ENCODE results near the gene FBXL3. TPM values are rescaled to one million over a fixed set of nuclear protein-coding genes. Genes with fewer than 3 reads are reported as not detected.

FBXL3 gene
- total RNA-seq, 1 experiment from 2014 or later: 9.9 TPM

DNA sequence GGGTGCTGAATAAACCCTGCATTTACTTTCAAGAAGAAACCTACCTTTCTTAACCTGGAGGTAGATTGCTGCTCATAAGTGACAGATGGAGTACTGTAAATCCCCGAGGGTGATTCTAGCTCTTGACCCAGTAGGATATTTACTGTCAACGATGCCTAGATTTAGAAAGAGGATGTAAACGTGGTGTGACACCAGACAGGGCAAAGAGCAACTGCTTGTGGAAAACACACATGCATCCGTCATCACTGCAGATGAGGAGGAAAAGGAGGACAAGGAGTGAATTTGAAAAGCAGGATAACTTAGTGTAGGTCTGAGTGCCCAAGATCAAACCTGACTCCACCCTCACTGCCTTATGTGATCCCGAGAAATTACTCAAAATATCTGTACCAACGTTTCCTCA, 44.9 kb downstream of the FBXL3 start:
- no peak for ATAC-seq
- no peak overlapping the region for H3K4me3 Mint-ChIP-seq
- no peak overlapping the region for H3K27ac Mint-ChIP-seq
- H3K4me1 Mint-ChIP-seq: no peaks in the 10 kb centered on the region
- peaks cover 11% of the 10 kb centered on the region for H3K27me3 Mint-ChIP-seq (ENCODE audit: low read depth)
- TF ChIP-seq GTF2I (CRISPR knock-in tag; conservative IDR thresholded peaks at IDR 0.05): no peak
- TF ChIP-seq, protein P1, sequence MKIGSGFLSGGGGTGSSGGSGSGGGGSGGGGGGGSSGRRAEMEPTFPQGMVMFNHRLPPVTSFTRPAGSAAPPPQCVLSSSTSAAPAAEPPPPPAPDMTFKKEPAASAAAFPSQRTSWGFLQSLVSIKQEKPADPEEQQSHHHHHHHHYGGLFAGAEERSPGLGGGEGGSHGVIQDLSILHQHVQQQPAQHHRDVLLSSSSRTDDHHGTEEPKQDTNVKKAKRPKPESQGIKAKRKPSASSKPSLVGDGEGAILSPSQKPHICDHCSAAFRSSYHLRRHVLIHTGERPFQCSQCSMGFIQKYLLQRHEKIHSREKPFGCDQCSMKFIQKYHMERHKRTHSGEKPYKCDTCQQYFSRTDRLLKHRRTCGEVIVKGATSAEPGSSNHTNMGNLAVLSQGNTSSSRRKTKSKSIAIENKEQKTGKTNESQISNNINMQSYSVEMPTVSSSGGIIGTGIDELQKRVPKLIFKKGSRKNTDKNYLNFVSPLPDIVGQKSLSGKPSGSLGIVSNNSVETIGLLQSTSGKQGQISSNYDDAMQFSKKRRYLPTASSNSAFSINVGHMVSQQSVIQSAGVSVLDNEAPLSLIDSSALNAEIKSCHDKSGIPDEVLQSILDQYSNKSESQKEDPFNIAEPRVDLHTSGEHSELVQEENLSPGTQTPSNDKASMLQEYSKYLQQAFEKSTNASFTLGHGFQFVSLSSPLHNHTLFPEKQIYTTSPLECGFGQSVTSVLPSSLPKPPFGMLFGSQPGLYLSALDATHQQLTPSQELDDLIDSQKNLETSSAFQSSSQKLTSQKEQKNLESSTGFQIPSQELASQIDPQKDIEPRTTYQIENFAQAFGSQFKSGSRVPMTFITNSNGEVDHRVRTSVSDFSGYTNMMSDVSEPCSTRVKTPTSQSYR (CRISPR knock-in tag; IDR thresholded peaks at IDR 0.05): no peak
- no peak for TF ChIP-seq ERG (CRISPR knock-in tag; IDR thresholded peaks at IDR 0.05)
- no peak for TF ChIP-seq RELA (CRISPR knock-in tag; IDR thresholded peaks at IDR 0.05; ENCODE audit: borderline replicate concordance)
- TF ChIP-seq MXD4 (CRISPR knock-in tag; IDR thresholded peaks at IDR 0.05; ENCODE audit: borderline replicate concordance): no peak
- no peak for TF ChIP-seq CREB1 (CRISPR knock-in tag; IDR thresholded peaks at IDR 0.05)
- TF ChIP-seq, protein P2, sequence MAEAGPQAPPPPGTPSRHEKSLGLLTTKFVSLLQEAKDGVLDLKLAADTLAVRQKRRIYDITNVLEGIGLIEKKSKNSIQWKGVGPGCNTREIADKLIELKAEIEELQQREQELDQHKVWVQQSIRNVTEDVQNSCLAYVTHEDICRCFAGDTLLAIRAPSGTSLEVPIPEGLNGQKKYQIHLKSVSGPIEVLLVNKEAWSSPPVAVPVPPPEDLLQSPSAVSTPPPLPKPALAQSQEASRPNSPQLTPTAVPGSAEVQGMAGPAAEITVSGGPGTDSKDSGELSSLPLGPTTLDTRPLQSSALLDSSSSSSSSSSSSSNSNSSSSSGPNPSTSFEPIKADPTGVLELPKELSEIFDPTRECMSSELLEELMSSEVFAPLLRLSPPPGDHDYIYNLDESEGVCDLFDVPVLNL (CRISPR knock-in tag; IDR thresholded peaks at IDR 0.05; ENCODE audit: borderline replicate concordance, low read depth): no peak
- TF ChIP-seq ZNF423 (CRISPR knock-in tag; IDR thresholded peaks at IDR 0.05): no peak
- no peaks in the 10 kb centered on the region for H3K9me3 Mint-ChIP-seq
- no peak for DNase-seq (ENCODE audit: low spot score)
- ChIA-PET CTCF (interaction anchor here (3.0 kb wide), 1 partner anchor 9 kb away, joined by 19 read pairs; the partner anchor contains the start of gene CLN5), POLR2A (no interaction called here)
- no peaks in the 10 kb centered on the region for H3K36me3 Mint-ChIP-seq

DNA sequence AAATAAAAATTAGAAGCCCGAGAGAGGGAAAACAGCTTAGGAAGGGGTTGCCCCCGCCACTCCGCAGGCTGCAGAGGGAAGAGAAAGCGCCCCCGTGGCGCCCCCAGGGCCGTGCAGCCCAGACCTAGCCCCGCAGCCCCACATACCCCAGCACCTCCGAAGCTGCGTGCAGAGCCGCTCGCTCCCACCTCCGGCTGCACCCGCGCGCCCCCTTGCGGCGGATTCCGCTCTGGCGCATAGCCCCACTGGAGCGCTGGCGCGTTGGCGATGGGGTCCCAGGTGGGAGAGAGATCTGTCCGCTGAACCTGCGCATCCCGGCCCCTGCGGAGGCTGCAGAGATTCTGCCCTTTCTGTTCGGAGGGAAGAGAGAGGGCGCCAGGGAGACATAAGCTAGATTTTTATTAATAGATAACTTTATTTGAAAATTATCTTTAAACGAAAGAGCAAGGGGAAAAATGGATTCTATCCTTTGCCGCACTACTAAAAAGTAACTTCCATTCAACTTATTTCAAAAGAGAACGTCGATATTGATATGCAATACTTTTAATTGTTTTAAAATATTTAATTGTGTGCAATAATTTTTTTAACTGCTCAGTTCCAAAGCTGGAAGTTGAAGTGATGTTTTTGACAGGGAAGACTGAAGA, 46.8 kb downstream of the FBXL3 start:
- H3K4me3 Mint-ChIP-seq: 0 out of 2 replicates have a peak overlapping the region, but pooled peaks have one; percentile 27
- H3K27me3 Mint-ChIP-seq (ENCODE audit: low read depth): peaks cover 9% of the 10 kb centered on the region
- no peak overlapping the region for H3K27ac Mint-ChIP-seq
- DNase-seq (ENCODE audit: low spot score): peak; percentile 96
- CTCF ChIA-PET: interaction anchor here (0.5 to 3.0 kb wide), 34 partner anchors 10 to 1174 kb away, joined by 3 to 19 read pairs (median 4); partner anchors contain the start of genes CLN5, FBXL3 and KCTD12
- POLR2A ChIA-PET: interaction anchor here (0.6 kb wide), 1 partner anchor 72 kb away, joined by 4 read pairs; no protein-coding TSS in a partner anchor
- no peaks in the 10 kb centered on the region for H3K36me3 Mint-ChIP-seq
- H3K9me3 Mint-ChIP-seq: no peaks in the 10 kb centered on the region
- ATAC-seq: peak; percentile 99
- H3K4me1 Mint-ChIP-seq: peaks cover 4% of the 10 kb centered on the region
- TF ChIP-seq NR2C2 (CRISPR knock-in tag; IDR thresholded peaks at IDR 0.05) (no peak), TP53 (CRISPR knock-in tag; IDR thresholded peaks at IDR 0.05) (peak; percentile 70; the same call in 1 of the 2 replicates), CBFB (CRISPR knock-in tag; IDR thresholded peaks at IDR 0.05; ENCODE audit: low read depth) (0 out of 2 replicates have a peak, but pooled peaks have one; percentile 36), NFYB (CRISPR knock-in tag; conservative IDR thresholded peaks at IDR 0.05; ENCODE audit: low read depth) (no peak), FOXJ3 (CRISPR knock-in tag; IDR thresholded peaks at IDR 0.05; ENCODE audit: borderline replicate concordance) (no peak), ZNF512 (CRISPR knock-in tag; IDR thresholded peaks at IDR 0.05; ENCODE audit: borderline replicate concordance) (no peak), HMGXB4 (CRISPR knock-in tag; IDR thresholded peaks at IDR 0.05) (peak; percentile 97), OVOL2 (CRISPR knock-in tag; IDR thresholded peaks at IDR 0.05; ENCODE audit: borderline replicate concordance) (no peak), ZNF423 (CRISPR knock-in tag; IDR thresholded peaks at IDR 0.05) (peak; percentile 48), ZNF138 (CRISPR knock-in tag; conservative IDR thresholded peaks at IDR 0.05) (peak; percentile 56; the same call in 1 of the 2 replicates), ELF4 (CRISPR knock-in tag; IDR thresholded peaks at IDR 0.05; ENCODE audit: low read depth) (no peak), TEAD4 (CRISPR knock-in tag; IDR thresholded peaks at IDR 0.05) (0 out of 2 replicates have a peak, but pooled peaks have one; percentile 32), MAX (CRISPR knock-in tag; IDR thresholded peaks at IDR 0.05) (peak; percentile 56; the same call in 1 of the 2 replicates)
- TF ChIP-seq, protein P2 (CRISPR knock-in tag; IDR thresholded peaks at IDR 0.05; ENCODE audit: borderline replicate concordance, low read depth): no peak
- TF ChIP-seq, protein P3, sequence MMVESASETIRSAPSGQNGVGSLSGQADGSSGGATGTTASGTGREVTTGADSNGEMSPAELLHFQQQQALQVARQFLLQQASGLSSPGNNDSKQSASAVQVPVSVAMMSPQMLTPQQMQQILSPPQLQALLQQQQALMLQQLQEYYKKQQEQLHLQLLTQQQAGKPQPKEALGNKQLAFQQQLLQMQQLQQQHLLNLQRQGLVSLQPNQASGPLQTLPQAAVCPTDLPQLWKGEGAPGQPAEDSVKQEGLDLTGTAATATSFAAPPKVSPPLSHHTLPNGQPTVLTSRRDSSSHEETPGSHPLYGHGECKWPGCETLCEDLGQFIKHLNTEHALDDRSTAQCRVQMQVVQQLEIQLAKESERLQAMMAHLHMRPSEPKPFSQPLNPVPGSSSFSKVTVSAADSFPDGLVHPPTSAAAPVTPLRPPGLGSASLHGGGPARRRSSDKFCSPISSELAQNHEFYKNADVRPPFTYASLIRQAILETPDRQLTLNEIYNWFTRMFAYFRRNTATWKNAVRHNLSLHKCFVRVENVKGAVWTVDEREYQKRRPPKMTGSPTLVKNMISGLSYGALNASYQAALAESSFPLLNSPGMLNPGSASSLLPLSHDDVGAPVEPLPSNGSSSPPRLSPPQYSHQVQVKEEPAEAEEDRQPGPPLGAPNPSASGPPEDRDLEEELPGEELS (CRISPR knock-in tag; IDR thresholded peaks at IDR 0.05): peak; percentile 32; the same call in 1 of the 2 replicates
